IPS DF 4.7 (cell line): ENCODE measurements around the gene CDH4.
"Not testable (repeated sequence)": the region's sequence is repeated elsewhere in the genome, so short reads cannot be mapped to it uniquely, and the experiment has no call there.

Experiments used
- DNase-seq: peaks from one replicate; pipeline ENCODE4 v3.0.0-alpha.2; 2013; ENCODE audit warnings: low spot score; ENCODE audit errors: extremely low read depth

CDH4 gene

GRCh38 chr20:61385296-61385695, 133.2 kb downstream of the CDH4 start:
- no peak for DNase-seq

- no peak for DNase-seq
Observed at GRCh38 chr20:61385731-61386130, 133.7 kb downstream of the CDH4 start.

- DNase-seq, result no peak
Observed at GRCh38 chr20:61387204-61387953, 135.3 kb downstream of the CDH4 start.

GRCh38 chr20:61387954-61388348, 135.9 kb downstream of the CDH4 start:
- no peak for DNase-seq

- DNase-seq, result no peak
Observed at GRCh38 chr20:61389077-61389476, 137.0 kb downstream of the CDH4 start.

- DNase-seq, result no peak
Observed at GRCh38 chr20:61391185-61391584, 139.1 kb downstream of the CDH4 start.

- no peak for DNase-seq
Observed at GRCh38 chr20:61391812-61392520, 139.9 kb downstream of the CDH4 start.

- no peak for DNase-seq
Observed at GRCh38 chr20:61394088-61394799, 142.2 kb downstream of the CDH4 start.

- no peak for DNase-seq
Observed at GRCh38 chr20:61396262-61396848, 144.3 kb downstream of the CDH4 start.

GRCh38 chr20:61397146-61397545, 145.1 kb downstream of the CDH4 start:
- DNase-seq, result no peak

- no peak for DNase-seq
Observed at GRCh38 chr20:61397790-61398189, 145.7 kb downstream of the CDH4 start.

- DNase-seq, result no peak
Observed at GRCh38 chr20:61399433-61399832, 147.4 kb downstream of the CDH4 start.

GRCh38 chr20:61400499-61400898, 148.4 kb downstream of the CDH4 start:
- no peak for DNase-seq

- DNase-seq, result no peak
Observed at GRCh38 chr20:61404303-61404702, 152.2 kb downstream of the CDH4 start.

GRCh38 chr20:61405007-61405406, 152.9 kb downstream of the CDH4 start:
- DNase-seq, result no peak

GRCh38 chr20:61406773-61407172, 154.7 kb downstream of the CDH4 start:
- not testable (repeated sequence) for DNase-seq

GRCh38 chr20:61407561-61407960, 155.5 kb downstream of the CDH4 start:
- no peak for DNase-seq

- DNase-seq, result no peak
Observed at GRCh38 chr20:61408951-61409740, 157.1 kb downstream of the CDH4 start.

GRCh38 chr20:61411743-61412142, 159.7 kb downstream of the CDH4 start:
- DNase-seq, result no peak

- no peak for DNase-seq
Observed at GRCh38 chr20:61413752-61414151, 161.7 kb downstream of the CDH4 start.

GRCh38 chr20:61414455-61414991, 162.5 kb downstream of the CDH4 start:
- no peak for DNase-seq
